Body of pancreas (tissue), 4 donors: Measurements from ENCODE around the gene USP11.

ENCODE experiments used
- CTCF ChIP-seq, 7 experiments: fragments of 450-650 bp in 4 of 7; fragments of 200-600 bp in 3 of 7; sonication (generic) in 3 of 7; IDR thresholded peaks; one replicate each; pipeline ENCODE4 v1.5.1; 2016 to 2019; ENCODE audit warnings: antibody characterized with exemption in 7 of 7
- POLR2A ChIP-seq, 3 donors: fragments of 450-650 bp; IDR thresholded peaks; one replicate each; pipeline ENCODE4 v1.6.1; 2016; ENCODE audit warnings: antibody characterized with exemption in 3 of 3, mild to moderate bottlenecking in 2 of 3

GRCh38 chrX:47209508-47210238 is 23.1 kb upstream of the USP11 start:
- TF ChIP-seq POLR2A (IDR thresholded peaks at IDR 0.05) = no peak
- no peak for TF ChIP-seq CTCF (IDR thresholded peaks at IDR 0.05)
